Measurements from ENCODE around the gene RGP1.

DNA sequence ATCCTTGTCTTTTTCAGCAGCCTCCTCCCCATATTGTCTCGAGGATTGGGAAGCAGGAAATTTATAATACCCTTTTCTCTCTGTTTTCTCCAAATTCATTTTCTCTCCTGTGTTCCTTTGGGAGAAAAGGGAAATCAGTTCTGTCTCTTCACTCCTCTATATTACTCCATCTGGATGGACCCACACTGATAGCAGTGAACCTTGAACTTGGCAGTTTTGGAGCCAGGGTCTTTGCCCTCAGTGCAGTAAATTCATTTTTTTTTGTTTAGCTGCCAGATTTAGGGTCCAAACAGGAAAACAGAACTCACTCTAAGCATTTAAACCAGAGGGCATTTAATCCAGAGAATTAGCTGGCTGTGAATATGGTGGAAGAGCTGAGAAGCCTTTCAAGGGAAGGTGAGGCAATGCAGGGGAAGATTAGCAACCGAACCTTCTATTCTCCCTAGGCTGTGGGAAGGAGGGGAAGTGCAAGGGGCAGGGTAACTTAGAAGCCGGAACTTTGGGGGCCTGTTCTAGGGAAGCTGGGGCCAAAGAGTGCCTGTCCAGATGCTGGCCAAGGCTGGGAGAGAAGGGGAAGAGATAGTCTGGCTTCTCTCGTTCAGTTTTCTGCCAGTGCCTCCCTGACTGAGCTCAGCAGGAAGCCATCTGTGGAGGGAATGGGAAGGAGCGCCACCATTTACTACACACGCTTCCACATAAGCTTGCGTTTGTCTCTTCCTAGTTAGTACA is 26.0 kb downstream of the RGP1 start:
- no peak for TF ChIP-seq EZH2 (IDR thresholded peaks at IDR 0.05; ENCODE audit: insufficient read depth, low read length)
- TF ChIP-seq, protein P1, sequence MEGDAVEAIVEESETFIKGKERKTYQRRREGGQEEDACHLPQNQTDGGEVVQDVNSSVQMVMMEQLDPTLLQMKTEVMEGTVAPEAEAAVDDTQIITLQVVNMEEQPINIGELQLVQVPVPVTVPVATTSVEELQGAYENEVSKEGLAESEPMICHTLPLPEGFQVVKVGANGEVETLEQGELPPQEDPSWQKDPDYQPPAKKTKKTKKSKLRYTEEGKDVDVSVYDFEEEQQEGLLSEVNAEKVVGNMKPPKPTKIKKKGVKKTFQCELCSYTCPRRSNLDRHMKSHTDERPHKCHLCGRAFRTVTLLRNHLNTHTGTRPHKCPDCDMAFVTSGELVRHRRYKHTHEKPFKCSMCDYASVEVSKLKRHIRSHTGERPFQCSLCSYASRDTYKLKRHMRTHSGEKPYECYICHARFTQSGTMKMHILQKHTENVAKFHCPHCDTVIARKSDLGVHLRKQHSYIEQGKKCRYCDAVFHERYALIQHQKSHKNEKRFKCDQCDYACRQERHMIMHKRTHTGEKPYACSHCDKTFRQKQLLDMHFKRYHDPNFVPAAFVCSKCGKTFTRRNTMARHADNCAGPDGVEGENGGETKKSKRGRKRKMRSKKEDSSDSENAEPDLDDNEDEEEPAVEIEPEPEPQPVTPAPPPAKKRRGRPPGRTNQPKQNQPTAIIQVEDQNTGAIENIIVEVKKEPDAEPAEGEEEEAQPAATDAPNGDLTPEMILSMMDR (IDR thresholded peaks at IDR 0.05; ENCODE audit: insufficient read depth, low read depth, low read length): no peak

All from astrocyte (in vitro differentiated cells and primary cell).